Daoy (cell line): ENCODE results near the gene HOXA1. TPM values are rescaled to one million over a fixed set of nuclear protein-coding genes. Genes with fewer than 3 reads are reported as not detected.

ENCODE experiments used
- DNase-seq: peaks from one replicate; pipeline ENCODE4 v3.0.0-alpha.2; 2015; ENCODE audit warnings: low read depth
- total RNA-seq: library from RNA; depleted of rRNA; stranded (reverse); fragments of >200 nt; shearing (Covaris generic); gene quantifications from 2 replicates; pipeline ENCODE4 v1.2.3, GENCODE V29; 2014

The HOXA1 gene
- total RNA-seq, 1 experiment from 2014 or later: 6.4 TPM

- no peak for DNase-seq
Observed at GRCh38 chr7:27116962-27117886, 21.4 kb upstream of the HOXA1 start.

GRCh38 chr7:27116031-27116961, 20.5 kb upstream of the HOXA1 start:
- no peak for DNase-seq

GRCh38 chr7:27115221-27116026, 19.6 kb upstream of the HOXA1 start:
- DNase-seq: peak; percentile 81

DNA sequence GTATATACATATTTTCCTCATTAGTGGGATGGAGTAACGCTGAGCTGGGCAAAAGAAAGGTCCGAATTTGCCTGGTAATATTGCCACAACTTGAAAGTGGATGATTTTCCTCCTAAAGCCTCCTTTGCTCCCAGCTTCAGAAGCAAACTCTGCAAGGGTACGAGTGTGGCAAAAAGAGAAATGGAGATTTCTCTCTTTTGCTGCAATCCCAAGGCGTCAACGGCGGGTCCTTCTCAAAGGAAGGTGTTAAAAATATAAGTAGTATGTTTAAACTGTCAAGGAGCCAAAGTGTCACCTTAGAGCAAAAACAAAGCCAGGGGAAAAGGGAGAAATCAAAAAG, 19.1 kb upstream of the HOXA1 start:
- no peak for DNase-seq

DNA sequence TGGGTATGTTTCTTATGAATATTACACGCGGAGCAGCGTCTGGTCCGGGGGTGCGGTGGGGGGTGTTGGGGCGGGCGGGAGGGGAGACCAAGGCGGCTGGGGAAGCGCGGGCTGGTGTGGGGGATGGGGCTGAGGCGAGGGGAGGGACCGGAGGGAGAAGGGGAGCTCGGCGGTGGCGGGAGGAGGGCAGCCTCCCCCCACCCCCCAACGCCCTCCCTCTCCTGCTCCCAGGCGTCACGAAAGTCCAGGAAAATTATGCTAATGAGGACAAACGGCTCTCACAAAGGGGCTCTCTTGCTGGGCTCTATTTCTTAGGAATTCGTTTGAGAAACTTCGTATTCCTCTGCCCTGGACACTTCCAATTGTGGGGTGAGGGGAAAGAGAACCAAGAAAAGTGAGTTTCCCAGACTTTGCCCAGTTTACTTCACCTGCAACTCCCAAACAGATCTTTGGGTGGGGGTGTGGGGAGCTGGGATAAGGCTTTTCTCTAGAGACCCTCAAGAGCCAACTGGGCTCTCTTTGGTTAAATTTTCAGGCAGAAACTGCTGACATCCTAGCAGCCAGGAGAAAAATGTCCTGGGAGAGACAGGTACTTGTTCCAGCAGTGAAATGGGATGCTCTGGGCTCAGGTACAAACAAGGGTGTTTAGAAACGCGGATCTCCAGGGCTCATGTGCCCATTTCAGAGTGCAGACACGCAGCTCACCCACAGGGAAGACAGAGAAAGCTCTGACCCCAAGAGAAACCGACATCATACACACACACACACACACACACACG, 18.4 kb upstream of the HOXA1 start:
- peak; percentile 92 for DNase-seq

DNA sequence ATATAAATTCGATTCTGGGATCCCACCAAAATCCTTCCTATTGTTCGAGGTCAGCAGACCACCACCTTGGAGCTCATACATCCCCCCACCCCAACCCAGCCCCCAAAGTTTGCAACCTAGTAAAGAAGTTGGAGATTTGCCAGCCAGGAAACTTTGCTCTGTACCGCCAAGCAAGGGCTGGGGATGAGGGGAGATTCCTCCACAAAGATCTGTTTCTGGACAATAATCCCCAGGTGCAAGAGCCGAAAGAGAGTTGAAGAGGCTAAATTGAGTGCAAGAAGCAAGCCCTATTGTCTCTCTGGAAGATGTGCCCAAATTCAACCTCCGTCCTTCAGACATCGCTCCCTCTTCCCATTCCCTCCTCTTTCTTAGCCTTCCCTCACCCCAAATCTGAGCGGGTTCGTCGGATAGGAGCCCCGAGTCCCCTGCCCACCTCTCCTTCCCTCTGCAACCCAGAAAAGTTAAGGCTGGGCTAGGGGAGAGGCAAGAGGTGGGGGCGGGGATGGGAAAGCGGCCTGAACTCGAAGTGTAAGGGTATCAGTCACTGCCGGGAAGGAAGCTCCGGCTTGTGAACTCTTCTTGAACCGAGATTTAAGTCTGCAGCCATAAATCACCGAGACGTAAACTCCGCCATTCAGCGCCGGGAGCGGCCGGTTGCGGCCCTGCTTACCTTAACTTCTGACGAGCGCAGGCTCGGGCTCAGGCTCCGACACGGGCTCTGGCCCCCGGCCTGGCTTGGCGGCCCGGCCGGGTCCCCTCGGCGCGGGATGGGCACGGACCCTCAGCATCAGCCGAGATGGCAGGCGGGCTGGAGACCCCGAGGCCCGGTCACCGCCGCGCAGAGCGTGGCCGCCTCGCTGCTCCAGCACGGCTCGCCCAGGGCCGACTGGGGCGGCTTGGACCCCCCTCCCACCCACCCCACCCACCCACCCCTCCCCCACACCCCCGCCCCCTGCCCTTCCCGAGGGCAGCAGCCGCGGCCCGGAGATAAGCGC, 17.5 kb upstream of the HOXA1 start:
- DNase-seq: peak; percentile 95

GRCh38 chr7:27112361-27112760, 16.6 kb upstream of the HOXA1 start:
- no peak for DNase-seq

DNA sequence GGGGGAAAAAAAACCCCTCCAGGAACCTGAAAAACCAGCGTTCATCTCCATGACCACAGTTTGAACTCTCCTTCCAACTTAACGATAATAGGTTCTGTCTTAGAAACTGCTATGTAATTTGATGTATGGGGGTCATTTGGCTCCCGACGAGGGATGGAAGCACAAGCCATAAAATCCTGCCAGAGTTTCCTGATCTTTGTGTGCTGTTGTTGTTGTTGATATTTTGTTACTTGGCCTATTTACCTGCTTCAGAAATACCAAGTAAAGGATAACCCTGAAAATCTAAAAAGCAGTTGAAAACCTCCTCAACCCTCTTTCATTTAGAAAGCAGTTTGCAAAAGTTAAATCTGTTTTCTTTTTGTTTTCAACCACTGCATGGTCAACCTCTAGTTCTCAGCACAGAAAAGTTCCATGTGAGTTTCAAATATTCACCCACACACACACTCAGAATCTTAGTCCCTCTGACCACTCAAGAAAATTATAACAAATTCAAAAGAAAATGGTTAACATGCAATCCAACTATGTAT, 16.0 kb upstream of the HOXA1 start:
- peak; percentile 39 for DNase-seq

- peak; percentile 94 for DNase-seq
Observed at GRCh38 chr7:27111042-27111750, 15.4 kb upstream of the HOXA1 start.

DNA sequence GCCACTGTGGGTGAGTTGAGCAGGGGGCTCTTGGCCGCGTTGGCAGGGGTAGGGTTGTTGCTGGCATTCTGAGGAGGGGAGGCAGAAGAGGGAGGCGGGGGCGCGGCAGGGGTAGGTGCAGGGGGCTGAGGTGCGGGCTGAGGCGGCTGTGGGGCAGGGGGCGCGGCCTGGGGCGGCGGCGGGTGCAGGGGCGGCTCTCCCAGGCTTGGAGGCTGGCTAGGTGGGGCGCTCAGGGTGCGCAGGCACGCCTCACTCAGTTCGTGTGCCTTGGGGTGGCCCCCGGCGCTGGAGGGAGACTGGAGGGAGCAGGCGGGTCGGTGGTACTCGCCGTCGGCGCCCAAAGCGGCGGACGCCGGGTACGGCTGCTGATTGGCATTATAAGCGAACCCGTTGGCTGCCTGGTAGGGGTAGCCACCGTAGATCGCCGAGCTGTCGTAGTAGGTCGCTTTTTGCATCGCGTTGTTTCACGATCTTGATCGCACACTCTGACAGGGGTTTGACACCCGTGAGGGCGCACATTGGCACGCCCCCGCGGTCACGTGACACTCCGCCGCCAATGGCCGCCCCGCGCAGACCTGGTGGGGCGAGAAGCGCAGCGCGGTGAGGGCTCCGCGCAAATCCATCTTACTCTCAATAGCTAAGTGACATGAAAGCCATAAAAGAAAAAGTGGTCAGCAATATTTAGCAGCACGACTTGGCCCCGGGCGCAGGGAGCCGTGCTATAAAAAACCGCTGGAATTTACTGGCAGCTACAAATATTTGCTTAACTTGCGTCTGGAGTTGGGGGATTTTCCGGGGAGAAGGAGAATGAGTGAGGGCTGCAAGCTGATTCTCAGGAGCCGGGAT, 14.6 kb upstream of the HOXA1 start:
- peak; percentile 95 for DNase-seq

DNA sequence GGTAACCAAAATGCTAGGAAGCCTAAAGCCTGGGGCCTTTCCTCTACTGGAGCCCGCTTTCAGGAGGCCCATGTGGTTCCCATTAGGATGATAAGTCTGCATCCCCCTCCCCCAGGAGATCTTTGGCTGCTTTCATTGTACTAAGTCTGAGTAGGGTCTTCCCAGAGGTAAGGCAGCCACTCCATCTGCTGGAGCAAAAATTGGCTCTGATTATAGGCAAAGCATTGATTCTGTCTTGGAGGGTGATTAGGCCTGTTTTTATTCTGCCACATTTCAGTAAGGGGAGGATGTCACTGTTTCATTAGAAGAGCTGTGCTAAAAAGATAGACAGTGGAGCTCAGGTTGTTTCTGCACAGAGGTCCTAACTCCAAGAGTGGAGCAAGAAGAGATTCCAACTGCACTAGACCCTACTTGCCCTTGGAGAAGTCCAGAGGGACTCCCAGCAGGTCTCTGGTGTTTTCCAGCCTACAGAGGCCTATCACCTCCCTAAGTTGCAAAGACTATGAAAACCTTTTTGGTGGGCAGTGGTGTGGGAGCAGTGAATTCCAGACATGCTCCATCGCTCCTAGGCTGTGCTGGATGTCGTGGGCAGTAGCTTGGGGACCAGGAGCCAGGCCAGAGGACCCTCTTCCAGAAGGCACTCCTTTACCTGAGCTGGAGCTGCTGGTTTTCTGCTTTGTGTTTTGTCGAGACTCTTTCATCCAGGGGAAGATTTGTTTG, 13.8 kb upstream of the HOXA1 start:
- DNase-seq: no peak

GRCh38 chr7:27108390-27109127, 12.8 kb upstream of the HOXA1 start:
- DNase-seq: peak; percentile 94

- peak; percentile 87 for DNase-seq
Observed at GRCh38 chr7:27107391-27108381, 11.9 kb upstream of the HOXA1 start.

- no peak for DNase-seq
Observed at GRCh38 chr7:27106901-27107240, 11.1 kb upstream of the HOXA1 start.

DNA sequence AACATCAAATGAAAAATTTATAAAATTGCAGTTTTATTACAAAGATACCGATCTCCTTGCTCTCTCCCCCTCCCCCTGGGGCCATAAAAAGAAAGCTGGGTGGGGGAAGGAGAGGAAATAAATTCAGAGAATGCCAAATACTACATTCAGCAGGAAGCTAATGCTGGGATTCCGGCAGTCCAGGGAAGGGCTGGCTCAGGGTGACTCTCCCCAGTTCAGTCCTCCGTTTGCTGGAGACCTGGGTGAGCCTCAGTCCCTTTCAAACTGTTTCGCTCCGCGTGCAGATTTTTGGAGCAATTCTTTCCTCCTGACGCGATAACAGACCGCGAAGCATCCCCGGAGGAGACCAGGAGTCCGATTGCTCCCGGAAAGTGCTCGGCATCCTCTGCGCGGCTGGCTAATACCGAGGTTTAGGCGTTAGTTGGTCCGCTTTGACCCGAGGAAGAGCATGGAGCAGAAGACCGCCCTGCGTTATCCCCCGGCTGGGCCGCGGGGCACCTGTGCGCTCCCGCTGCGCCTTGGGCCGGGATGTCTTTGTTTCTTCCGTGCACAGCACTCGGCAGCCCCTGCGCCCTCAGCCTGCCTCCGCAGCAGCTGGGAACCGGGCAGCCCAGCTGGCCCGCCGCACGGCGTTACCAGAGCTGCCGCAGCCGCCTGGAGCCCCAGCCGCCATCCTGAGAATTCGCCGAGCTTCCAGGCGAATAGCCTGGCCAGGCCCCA, 10.5 kb upstream of the HOXA1 start:
- DNase-seq: peak; percentile 76
